Measurements from ENCODE around the gene LDLRAD4.

Gene LDLRAD4

GRCh38 chr18:13579874-13580273, 361.3 kb downstream of the LDLRAD4 start:
- DNase-seq (ENCODE audit: low read depth) = no peak
- no peak for TF ChIP-seq CTCF (IDR thresholded peaks at IDR 0.05; ENCODE audit: insufficient read depth, low read depth, low read length, missing control alignments)
- no peak overlapping the region for H3K4me3 ChIP-seq (ENCODE audit: low read length)

- DNase-seq (ENCODE audit: low read depth) = no peak
- no peak for TF ChIP-seq CTCF (IDR thresholded peaks at IDR 0.05; ENCODE audit: insufficient read depth, low read depth, low read length, missing control alignments)
- no peak overlapping the region for H3K4me3 ChIP-seq (ENCODE audit: low read length)
These were observed 361.8 kb downstream of the LDLRAD4 start for GRCh38 chr18:13580351-13580750.

GRCh38 chr18:13580991-13581390, 362.4 kb downstream of the LDLRAD4 start:
- H3K4me3 ChIP-seq (ENCODE audit: low read length) = no peak overlapping the region
- DNase-seq (ENCODE audit: low read depth) = no peak
- TF ChIP-seq CTCF (IDR thresholded peaks at IDR 0.05; ENCODE audit: insufficient read depth, low read depth, low read length, missing control alignments) = no peak

- TF ChIP-seq CTCF (IDR thresholded peaks at IDR 0.05; ENCODE audit: insufficient read depth, low read depth, low read length, missing control alignments) = no peak
- no peak for DNase-seq (ENCODE audit: low read depth)
These were observed 363.1 kb downstream of the LDLRAD4 start for GRCh38 chr18:13581496-13582177.

GRCh38 chr18:13582178-13582670, 363.7 kb downstream of the LDLRAD4 start:
- no peak for TF ChIP-seq CTCF (IDR thresholded peaks at IDR 0.05; ENCODE audit: insufficient read depth, low read depth, low read length, missing control alignments)
- no peak overlapping the region for H3K4me3 ChIP-seq (ENCODE audit: low read length)
- DNase-seq (ENCODE audit: low read depth) = no peak

More at GRCh38 chr18:13581496-13582177, 363.1 kb downstream of the LDLRAD4 start:
- H3K4me3 ChIP-seq (ENCODE audit: low read length) = no peak overlapping the region

GRCh38 chr18:13583576-13584550, 365.3 kb downstream of the LDLRAD4 start:
- no peak overlapping the region for H3K4me3 ChIP-seq (ENCODE audit: low read length)
- DNase-seq (ENCODE audit: low read depth) = no peak
- no peak for TF ChIP-seq CTCF (IDR thresholded peaks at IDR 0.05; ENCODE audit: insufficient read depth, low read depth, low read length, missing control alignments)

Measured in epithelial cell of esophagus (primary cell).